ENCODE results near the gene PRDX5.
A peak's percentile ranks its signal among the peaks of the same experiment; 100 is the strongest.

Gene PRDX5

DNA sequence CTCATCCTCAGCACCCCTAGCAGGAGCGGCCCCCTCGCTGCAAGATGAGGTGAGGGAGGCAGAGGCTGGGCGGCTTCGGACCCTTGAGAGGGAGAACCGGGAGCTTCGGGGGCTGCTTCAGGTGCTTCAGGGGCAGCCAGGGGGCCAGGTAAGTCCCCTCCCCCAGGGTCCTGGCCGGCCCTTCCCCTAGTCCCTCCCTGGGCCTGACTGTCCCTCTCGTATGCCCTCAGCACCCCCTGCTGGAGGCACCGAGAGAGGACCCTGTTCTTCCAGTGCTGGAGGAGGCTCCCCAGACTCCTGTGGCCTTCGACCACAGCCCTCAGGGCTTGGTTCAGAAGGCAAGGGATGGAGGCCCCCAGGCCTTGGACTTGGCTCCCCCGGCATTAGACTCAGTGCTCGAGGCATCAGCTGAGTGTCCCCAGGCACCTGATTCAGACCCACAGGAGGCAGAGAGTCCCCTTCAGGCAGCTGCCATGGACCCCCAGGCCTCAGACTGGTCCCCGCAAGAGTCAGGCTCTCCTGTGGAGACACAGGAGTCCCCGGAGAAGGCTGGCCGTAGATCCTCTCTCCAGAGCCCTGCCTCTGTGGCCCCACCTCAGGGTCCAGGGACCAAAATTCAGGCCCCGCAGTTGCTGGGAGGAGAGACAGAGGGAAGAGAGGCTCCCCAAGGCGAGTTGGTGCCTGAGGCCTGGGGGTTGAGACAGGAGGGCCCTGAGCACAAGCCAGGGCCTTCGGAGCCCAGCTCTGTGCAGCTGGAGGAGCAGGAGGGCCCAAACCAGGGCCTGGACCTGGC is 26.0 kb downstream of the PRDX5 start:
- TF ChIP-seq RAD21 (IDR thresholded peaks at IDR 0.05; ENCODE audit: low read depth), result peak; percentile 50
- TF ChIP-seq, protein P1, sequence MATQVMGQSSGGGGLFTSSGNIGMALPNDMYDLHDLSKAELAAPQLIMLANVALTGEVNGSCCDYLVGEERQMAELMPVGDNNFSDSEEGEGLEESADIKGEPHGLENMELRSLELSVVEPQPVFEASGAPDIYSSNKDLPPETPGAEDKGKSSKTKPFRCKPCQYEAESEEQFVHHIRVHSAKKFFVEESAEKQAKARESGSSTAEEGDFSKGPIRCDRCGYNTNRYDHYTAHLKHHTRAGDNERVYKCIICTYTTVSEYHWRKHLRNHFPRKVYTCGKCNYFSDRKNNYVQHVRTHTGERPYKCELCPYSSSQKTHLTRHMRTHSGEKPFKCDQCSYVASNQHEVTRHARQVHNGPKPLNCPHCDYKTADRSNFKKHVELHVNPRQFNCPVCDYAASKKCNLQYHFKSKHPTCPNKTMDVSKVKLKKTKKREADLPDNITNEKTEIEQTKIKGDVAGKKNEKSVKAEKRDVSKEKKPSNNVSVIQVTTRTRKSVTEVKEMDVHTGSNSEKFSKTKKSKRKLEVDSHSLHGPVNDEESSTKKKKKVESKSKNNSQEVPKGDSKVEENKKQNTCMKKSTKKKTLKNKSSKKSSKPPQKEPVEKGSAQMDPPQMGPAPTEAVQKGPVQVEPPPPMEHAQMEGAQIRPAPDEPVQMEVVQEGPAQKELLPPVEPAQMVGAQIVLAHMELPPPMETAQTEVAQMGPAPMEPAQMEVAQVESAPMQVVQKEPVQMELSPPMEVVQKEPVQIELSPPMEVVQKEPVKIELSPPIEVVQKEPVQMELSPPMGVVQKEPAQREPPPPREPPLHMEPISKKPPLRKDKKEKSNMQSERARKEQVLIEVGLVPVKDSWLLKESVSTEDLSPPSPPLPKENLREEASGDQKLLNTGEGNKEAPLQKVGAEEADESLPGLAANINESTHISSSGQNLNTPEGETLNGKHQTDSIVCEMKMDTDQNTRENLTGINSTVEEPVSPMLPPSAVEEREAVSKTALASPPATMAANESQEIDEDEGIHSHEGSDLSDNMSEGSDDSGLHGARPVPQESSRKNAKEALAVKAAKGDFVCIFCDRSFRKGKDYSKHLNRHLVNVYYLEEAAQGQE (IDR thresholded peaks at IDR 0.05; ENCODE audit: low read depth), result no peak

DNA sequence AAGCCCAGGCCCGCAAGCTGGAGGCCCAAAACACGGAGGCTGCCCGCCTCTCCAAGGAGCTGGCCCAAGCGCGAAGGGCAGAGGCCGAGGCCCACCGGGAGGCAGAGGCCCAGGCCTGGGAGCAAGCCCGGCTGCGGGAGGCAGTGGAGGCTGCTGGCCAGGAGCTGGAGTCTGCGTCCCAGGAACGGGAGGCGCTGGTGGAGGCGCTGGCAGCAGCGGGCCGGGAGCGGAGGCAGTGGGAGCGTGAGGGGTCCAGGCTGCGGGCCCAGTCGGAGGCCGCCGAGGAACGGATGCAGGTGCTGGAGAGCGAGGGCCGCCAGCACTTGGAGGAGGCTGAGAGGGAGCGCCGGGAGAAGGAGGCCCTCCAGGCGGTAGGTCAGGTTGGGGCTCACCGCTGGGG is 26.9 kb downstream of the PRDX5 start:
- TF ChIP-seq TEAD4 (IDR thresholded peaks at IDR 0.05), result no peak
- no peak for TF ChIP-seq EP300 (IDR thresholded peaks at IDR 0.05; ENCODE audit: borderline replicate concordance)
- TF ChIP-seq, protein P1 (IDR thresholded peaks at IDR 0.05; ENCODE audit: low read depth), result no peak
- no peak for TF ChIP-seq RAD21 (IDR thresholded peaks at IDR 0.05; ENCODE audit: low read depth)
- no peak for TF ChIP-seq TCF12 (IDR thresholded peaks at IDR 0.05; ENCODE audit: low read depth)
- TF ChIP-seq FOXM1 (IDR thresholded peaks at IDR 0.05; ENCODE audit: borderline replicate concordance, low read depth), result no peak

DNA sequence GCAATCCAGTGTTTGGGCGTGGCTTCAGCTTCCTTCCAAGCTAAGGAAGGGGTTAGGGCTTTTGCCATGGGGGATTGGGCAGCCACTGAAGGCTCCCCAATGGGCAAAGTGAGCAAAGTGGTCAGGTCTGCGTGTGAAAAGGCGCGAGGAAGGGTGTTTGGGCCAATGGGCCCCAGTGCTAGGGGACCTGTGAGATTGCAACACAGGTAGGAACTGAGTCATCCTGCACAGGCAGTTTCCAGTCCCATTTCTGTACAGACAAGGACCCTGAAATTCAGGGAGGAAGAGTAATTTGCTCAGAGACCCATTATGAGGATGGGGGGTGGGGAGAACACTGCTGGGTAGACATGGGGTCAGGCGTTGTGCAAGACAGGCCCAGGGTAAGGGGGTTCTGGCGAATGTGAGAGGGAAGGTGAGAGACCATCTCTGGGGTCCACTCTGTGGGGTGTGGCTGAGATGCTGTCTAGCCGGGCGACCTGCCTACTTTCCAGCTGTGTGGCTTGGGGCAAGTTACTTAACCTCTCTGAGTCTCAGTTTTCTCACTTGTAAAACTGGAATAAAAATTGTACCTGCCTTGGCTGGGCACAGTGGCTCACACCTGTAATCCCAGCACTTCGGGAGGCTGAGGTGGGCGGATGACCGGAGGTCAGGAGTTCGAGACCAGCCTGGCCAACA is 29.4 kb downstream of the PRDX5 start:
- TF ChIP-seq TEAD4 (IDR thresholded peaks at IDR 0.05) (no peak), YY1 (IDR thresholded peaks at IDR 0.05; ENCODE audit: low read depth) (no peak), FOXM1 (IDR thresholded peaks at IDR 0.05; ENCODE audit: borderline replicate concordance, low read depth) (no peak), RAD21 (IDR thresholded peaks at IDR 0.05; ENCODE audit: low read depth) (no peak), TCF12 (IDR thresholded peaks at IDR 0.05; ENCODE audit: low read depth) (no peak), CEBPB (IDR thresholded peaks at IDR 0.05) (no peak), TAF1 (IDR thresholded peaks at IDR 0.05; ENCODE audit: low read depth) (no peak), NFIC (IDR thresholded peaks at IDR 0.05) (no peak), EGR1 (IDR thresholded peaks at IDR 0.05) (no peak), CREB1 (IDR thresholded peaks at IDR 0.05; ENCODE audit: low read depth) (no peak), ZBTB7A (IDR thresholded peaks at IDR 0.05; ENCODE audit: low read depth) (no peak), EP300 (IDR thresholded peaks at IDR 0.05; ENCODE audit: borderline replicate concordance) (no peak)
- TF ChIP-seq, protein P2, sequence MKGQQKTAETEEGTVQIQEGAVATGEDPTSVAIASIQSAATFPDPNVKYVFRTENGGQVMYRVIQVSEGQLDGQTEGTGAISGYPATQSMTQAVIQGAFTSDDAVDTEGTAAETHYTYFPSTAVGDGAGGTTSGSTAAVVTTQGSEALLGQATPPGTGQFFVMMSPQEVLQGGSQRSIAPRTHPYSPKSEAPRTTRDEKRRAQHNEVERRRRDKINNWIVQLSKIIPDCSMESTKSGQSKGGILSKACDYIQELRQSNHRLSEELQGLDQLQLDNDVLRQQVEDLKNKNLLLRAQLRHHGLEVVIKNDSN (IDR thresholded peaks at IDR 0.05), result no peak
- TF ChIP-seq, protein P3, sequence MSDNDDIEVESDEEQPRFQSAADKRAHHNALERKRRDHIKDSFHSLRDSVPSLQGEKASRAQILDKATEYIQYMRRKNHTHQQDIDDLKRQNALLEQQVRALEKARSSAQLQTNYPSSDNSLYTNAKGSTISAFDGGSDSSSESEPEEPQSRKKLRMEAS (IDR thresholded peaks at IDR 0.05), result no peak
- TF ChIP-seq, protein P1 (IDR thresholded peaks at IDR 0.05; ENCODE audit: low read depth), result no peak

DNA sequence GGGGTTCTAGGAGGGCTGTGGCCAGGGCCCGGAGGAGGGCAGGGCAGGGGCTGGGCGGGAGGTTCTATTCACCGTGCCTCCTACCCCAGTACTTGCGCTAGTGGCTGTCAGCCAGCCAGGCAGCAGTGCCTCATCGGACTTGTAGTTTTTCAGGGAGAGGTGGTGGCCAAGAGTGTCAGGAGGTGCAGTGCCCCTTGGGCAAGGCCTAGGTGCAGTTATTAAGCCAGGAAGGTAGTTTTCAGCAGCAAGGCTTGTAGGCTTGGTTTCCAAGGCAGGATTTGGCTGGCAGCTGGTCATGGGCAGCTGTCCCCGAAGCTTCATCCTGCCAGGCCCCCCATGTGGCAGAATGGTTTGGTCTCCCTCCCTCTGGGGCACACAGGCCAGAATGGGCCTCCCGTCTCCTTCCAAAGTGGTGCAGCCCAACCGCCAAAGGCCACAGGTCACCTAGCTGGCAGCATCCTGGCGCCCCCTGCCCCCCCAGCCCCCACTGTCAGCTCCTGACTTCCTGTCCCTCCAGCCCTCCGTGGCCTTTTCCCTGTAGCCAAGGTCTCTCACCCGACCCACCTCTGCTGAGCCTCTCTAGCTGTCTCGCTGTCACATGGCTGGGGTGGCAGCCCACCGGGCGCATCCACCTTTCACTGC is 30.6 kb downstream of the PRDX5 start:
- no peak for TF ChIP-seq NFIC (IDR thresholded peaks at IDR 0.05)
- TF ChIP-seq, protein P2 (IDR thresholded peaks at IDR 0.05), result no peak
- TF ChIP-seq RAD21 (IDR thresholded peaks at IDR 0.05; ENCODE audit: low read depth), result no peak
- no peak for TF ChIP-seq EGR1 (IDR thresholded peaks at IDR 0.05)
- no peak for TF ChIP-seq ZBTB7A (IDR thresholded peaks at IDR 0.05; ENCODE audit: low read depth)
- no peak for TF ChIP-seq YY1 (IDR thresholded peaks at IDR 0.05; ENCODE audit: low read depth)
- TF ChIP-seq TCF12 (IDR thresholded peaks at IDR 0.05; ENCODE audit: low read depth), result no peak
- TF ChIP-seq EP300 (IDR thresholded peaks at IDR 0.05; ENCODE audit: borderline replicate concordance), result no peak
- TF ChIP-seq TEAD4 (IDR thresholded peaks at IDR 0.05), result no peak
- no peak for TF ChIP-seq TAF1 (IDR thresholded peaks at IDR 0.05; ENCODE audit: low read depth)
- TF ChIP-seq, protein P3 (IDR thresholded peaks at IDR 0.05), result no peak
- no peak for TF ChIP-seq CEBPB (IDR thresholded peaks at IDR 0.05)
- no peak for TF ChIP-seq CREB1 (IDR thresholded peaks at IDR 0.05; ENCODE audit: low read depth)
